Neural crest cell (in vitro differentiated cells): ENCODE data around the gene PCSK5. TPM values are rescaled to one million over a fixed set of nuclear protein-coding genes. Genes with fewer than 3 reads are reported as not detected.

Experiments used
- DNase-seq: peaks from one replicate; pipeline ENCODE4 v3.0.0; 2021; ENCODE audit warnings: low read depth, mixed read lengths, low spot score
- H3K27ac Mint-ChIP-seq: one replicate; pipeline ENCODE4 v1.8.0; 2021; ENCODE audit warnings: mild to moderate bottlenecking, mixed read lengths; ENCODE audit not compliant: unreplicated experiment
- H3K27me3 Mint-ChIP-seq: 2 replicates; pipeline ENCODE4 v1.8.0; 2021; ENCODE audit warnings: low read depth, mild to moderate bottlenecking, mixed read lengths
- H3K36me3 Mint-ChIP-seq: 2 replicates; pipeline ENCODE4 v1.8.0; 2021; ENCODE audit warnings: low read depth, mild to moderate bottlenecking, mixed read lengths
- H3K4me1 Mint-ChIP-seq: 2 replicates; pipeline ENCODE4 v1.8.0; 2021; ENCODE audit warnings: mixed read lengths
- H3K4me3 Mint-ChIP-seq: one replicate; pipeline ENCODE4 v1.8.0; 2021; ENCODE audit warnings: mild to moderate bottlenecking, mixed read lengths
- H3K9me3 Mint-ChIP-seq: 2 replicates; pipeline ENCODE4 v1.8.0; 2021; ENCODE audit warnings: mixed read lengths
- CTCF ChIP-seq: fragments of 200-600 bp; sonication (generic); conservative IDR thresholded peaks from 2 replicates; pipeline ENCODE4 v1.5.0; 2021; ENCODE audit warnings: antibody characterized with exemption, mild to moderate bottlenecking
- total RNA-seq: library from RNA; stranded (reverse); gene quantifications from 2 replicates; pipeline ENCODE4 v1.2.1, GENCODE V29; 2021

The PCSK5 gene
- total RNA-seq, 1 donor from 2014 or later: 3.1 TPM

- no peak for DNase-seq
- Mint-ChIP-seq H3K27me3 (peaks cover 2% of the 10 kb centered on the region), H3K9me3 (peaks cover 3% of the 10 kb centered on the region), H3K27ac (no peak overlapping the region), H3K4me1 (peaks cover 5% of the 10 kb centered on the region), H3K4me3 (no peak overlapping the region), H3K36me3 (no peaks in the 10 kb centered on the region)
- no peak for TF ChIP-seq CTCF
Observed at GRCh38 chr9:75851917-75852316, 38.6 kb upstream of the PCSK5 start.

- Mint-ChIP-seq H3K27me3 (peaks cover 2% of the 10 kb centered on the region), H3K4me3 (no peak overlapping the region), H3K9me3 (peaks cover 3% of the 10 kb centered on the region), H3K27ac (no peak overlapping the region), H3K36me3 (no peaks in the 10 kb centered on the region), H3K4me1 (peaks cover 5% of the 10 kb centered on the region)
- no peak for TF ChIP-seq CTCF
- DNase-seq: no peak
Observed at GRCh38 chr9:75852746-75853145, 37.7 kb upstream of the PCSK5 start.

GRCh38 chr9:75855509-75855908, 35.0 kb upstream of the PCSK5 start:
- H3K9me3 Mint-ChIP-seq: peaks cover 3% of the 10 kb centered on the region
- DNase-seq: no peak
- peaks cover 5% of the 10 kb centered on the region for H3K4me1 Mint-ChIP-seq
- peak; percentile 56 for TF ChIP-seq CTCF
- H3K36me3 Mint-ChIP-seq: no peaks in the 10 kb centered on the region
- H3K27ac Mint-ChIP-seq: no peak overlapping the region
- H3K27me3 Mint-ChIP-seq: peaks cover 2% of the 10 kb centered on the region
- H3K4me3 Mint-ChIP-seq: no peak overlapping the region

GRCh38 chr9:75858497-75859092, 31.9 kb upstream of the PCSK5 start:
- Mint-ChIP-seq H3K9me3 (no peaks in the 10 kb centered on the region), H3K27ac (peak overlapping the region; percentile 36), H3K4me1 (no peaks in the 10 kb centered on the region), H3K4me3 (no peak overlapping the region), H3K27me3 (peaks cover 2% of the 10 kb centered on the region), H3K36me3 (no peaks in the 10 kb centered on the region)
- no peak for DNase-seq
- TF ChIP-seq CTCF: no peak

- Mint-ChIP-seq H3K9me3 (no peaks in the 10 kb centered on the region), H3K4me3 (no peak overlapping the region), H3K36me3 (no peaks in the 10 kb centered on the region), H3K27me3 (peaks cover 3% of the 10 kb centered on the region), H3K27ac (no peak overlapping the region), H3K4me1 (no peaks in the 10 kb centered on the region)
- no peak for TF ChIP-seq CTCF
- DNase-seq: no peak
Observed at GRCh38 chr9:75864266-75864665, 26.2 kb upstream of the PCSK5 start.
